ENCODE data around the gene CCDC40.
"Not testable (repeated sequence)": the region's sequence is repeated elsewhere in the genome, so short reads cannot be mapped to it uniquely, and the experiment has no call there.

Gene CCDC40

DNA sequence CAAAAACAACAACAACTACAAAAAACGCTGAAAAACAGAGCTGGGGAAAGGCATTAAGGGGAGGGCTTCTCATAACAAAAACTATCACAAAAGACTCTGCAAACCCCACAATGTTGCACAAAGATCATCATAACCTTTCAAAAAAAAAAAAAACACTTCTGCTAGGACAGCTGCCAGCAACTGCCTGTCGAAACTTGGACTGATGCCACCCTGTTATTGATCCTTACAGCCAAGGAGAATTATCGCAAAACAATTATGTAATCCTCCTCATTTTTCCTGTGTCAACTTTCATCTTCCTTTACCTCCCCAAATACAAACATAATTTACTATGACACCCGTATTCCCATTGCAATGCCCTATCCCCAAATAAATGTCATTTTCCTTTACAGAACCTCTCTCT is 9.3 kb downstream of the CCDC40 start:
- DNase-seq (ENCODE audit: low read depth in 3 of 3, low spot score in 1 of 3), result no peak

DNA sequence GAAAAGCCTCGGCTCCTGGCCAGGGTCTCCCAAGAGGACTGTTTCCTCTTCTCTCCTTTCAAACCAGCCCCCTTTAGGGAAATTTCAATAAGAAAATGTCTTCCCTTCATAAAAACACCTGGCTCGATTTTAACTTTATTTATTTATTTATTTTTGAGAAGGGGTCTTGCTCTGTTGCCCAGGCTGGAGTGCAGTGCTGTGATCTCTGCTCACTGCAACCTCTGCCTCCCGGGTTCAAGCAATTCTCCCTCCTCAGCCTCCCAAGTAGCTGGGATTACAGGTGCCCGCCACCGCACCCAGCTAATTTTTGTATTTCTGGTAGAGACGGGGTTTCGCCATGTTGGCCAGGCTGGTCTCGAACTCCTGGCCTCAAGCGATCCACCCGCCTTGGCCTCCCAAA is 10.3 kb downstream of the CCDC40 start:
- DNase-seq (ENCODE audit: low read depth in 3 of 3, low spot score in 1 of 3), result not testable (repeated sequence)

DNA sequence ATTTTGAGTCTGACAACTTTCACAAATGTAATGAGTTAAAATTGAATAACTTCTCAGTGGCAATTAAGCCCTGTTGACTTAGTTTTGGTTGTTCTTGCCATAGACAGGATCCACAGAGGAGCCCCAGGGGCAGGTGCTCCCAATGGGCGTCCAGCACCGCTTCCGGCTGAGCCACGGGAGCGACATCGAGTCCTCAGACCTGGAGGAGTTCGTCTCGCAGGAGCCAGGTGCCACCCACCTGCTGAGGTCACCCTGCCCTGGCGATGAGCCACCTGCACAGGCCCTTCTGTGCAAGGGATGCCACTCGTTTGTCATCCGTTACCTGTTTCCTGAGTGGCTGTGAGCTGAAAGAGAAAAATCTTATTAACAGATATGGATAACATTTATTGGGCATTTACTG is 10.7 kb downstream of the CCDC40 start:
- DNase-seq (ENCODE audit: low read depth in 3 of 3, low spot score in 1 of 3), result no peak

DNA sequence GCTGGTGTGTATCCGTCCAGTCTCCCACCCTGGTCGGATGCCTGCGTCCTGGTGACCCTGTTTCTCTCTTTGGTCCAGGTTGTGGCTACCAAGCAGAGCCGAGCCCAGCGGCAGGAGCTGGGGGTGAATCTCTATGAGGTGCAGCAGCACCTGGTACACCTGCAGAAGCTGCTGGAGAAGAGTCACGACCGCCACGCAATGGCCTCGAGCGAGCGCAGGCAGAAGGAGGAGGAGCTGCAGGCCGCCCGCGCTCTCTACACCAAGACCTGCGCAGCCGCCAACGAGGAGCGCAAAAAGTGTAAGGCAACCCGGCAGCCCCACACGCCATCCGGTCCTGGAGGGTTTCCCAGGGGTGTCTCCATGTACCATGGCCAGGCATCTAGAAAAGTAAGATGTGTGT is 13.5 kb downstream of the CCDC40 start:
- DNase-seq (ENCODE audit: low read depth in 3 of 3, low spot score in 1 of 3), result no peak

DNA sequence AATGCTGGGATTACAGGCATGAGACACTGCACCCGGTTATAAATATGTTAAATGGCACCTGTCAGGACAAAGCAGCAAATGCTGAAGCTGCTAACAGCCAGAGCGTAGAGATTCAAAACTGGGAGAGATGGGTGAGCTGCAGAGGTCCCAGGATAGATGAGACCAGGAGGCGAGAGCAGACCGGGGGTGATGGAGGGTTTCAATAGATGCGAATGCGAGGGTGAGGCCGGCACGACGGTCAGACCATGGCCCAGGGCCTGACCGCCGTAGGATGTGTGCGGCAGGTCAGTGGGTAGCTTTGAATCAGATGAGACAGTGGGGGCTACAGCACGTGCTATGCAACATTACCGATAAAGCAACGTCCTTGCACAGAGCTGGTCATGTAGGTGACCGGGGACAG is 14.3 kb downstream of the CCDC40 start:
- DNase-seq (ENCODE audit: low read depth in 3 of 3, low spot score in 1 of 3), result no peak

DNA sequence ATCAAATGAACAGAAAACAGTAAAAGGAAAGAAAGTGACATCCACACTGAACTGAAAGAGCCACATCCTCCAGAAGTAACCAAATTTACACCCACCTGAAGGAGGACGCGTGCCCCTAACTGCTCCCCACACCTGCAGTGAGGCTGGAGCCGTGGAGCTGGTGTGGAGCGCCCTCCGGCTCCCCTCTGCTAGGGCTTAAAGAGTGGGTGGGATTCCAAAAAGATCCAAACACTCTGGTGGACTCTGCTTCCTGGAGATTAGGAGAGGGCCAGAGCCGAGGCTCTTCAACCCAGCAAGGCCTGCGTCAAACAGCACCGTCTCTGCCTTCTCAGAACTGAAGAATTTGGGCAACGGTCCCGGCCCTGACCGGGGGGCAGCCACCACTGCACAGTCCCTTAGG is 15.2 kb downstream of the CCDC40 start:
- DNase-seq (ENCODE audit: low read depth in 3 of 3, low spot score in 1 of 3), result no peak

DNA sequence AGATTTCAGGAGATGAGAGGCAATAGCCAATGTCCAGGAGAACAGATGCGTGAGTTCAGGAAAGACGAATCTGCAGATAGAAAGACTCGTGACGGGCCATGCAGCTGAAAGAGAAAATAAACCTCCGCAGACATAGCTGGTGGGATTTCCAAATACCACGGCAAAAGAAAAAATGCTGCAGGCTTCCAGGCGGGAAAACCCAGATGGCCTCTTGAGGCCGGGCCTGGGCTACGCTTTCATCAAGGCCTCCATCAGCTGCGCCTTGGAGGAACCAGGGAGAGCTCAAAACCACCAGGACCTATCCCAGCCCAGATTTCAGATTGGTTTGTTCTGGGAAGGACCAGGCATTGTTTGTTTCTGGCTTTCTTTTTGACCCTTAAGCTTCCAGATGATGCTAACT is 16.7 kb downstream of the CCDC40 start:
- DNase-seq (ENCODE audit: low read depth in 3 of 3, low spot score in 1 of 3), result no peak

DNA sequence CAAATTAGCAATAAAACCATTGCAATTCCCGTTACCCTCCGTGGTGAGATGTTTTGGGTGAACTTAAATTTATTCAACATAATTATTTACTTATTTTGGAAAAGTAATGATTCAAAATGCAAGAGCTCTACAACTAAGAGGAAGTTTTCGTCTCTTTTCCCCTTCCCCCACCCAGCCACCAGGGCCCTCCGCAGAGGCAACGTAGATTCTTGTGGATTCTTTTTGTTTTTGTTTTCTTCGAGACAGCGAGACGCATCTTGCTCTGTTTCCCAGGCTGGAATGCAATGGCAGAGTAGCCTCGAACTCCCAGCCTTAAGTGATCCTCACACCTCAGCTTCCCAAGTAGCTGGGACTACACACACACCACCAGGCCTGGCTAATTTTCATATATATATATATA is 19.2 kb downstream of the CCDC40 start:
- no peak for DNase-seq (ENCODE audit: low read depth in 3 of 3, low spot score in 1 of 3)

DNA sequence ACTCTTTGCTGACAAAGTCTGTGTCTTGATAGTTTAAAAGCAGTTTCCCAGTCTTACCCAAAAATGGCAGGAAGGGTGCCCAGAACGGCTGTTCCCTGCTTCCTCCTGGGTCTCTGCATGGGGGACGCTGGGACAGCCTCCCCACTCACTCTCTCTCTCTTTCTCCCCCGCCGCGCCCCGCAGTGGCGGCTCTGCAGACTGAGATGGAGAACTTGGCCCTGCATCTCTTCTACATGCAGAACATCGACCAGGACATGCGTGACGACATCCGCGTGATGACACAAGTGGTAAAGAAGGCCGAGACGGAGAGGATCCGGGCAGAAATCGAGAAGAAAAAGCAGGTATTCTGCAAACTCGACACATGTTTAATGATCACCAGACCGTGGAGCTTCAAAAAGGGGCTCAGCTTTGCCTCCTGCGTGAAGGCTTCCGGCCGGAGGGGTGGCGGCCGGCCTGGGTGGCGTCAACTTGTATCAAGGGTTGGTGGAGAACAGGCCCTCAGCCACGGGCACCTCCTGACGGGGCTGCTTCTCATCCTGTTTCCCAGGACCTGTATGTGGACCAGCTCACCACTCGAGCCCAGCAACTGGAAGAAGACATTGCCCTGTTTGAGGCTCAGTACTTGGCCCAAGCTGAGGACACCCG is 22.0 kb downstream of the CCDC40 start:
- DNase-seq (ENCODE audit: low read depth in 3 of 3, low spot score in 1 of 3), result no peak

DNA sequence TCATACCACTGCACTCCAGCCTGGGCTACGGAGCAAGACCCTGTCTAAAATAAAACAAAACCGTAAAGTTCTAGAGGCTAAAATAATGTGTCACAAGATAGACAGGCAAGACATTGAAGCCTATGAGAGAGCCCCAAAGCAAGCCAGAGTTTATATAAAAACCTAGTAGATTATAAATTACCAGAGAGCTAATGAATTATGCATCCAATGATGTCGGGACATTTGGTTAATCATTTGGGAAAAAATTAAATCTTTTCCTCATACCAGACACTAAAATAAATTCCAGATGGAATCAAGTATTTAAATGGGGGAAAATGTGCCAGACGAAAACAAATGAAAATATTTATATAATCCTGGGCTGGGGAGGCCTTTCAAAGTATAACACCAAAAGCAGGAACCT is 24.2 kb downstream of the CCDC40 start:
- no peak for DNase-seq (ENCODE audit: low read depth in 3 of 3, low spot score in 1 of 3)

DNA sequence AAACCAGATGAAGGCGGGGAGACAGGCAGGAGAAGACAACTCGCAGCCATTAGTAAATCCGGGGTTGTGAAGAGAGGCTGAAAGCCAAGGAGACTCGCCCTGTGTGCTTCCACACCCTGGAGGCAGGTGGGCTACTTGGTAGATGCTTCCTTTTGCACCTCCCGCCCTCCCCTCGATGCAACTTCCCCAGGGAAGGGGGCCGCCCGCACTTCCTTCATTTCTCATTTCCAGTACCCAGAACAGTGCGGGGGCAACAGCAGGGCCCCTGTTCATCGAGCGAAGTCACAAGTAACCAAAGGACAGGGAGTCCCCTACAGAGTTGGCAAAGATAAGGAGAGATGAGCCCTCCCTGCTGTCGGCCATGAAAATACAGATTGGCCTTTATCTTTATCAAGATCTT is 25.0 kb downstream of the CCDC40 start:
- DNase-seq (ENCODE audit: low read depth in 3 of 3, low spot score in 1 of 3), result no peak

DNA sequence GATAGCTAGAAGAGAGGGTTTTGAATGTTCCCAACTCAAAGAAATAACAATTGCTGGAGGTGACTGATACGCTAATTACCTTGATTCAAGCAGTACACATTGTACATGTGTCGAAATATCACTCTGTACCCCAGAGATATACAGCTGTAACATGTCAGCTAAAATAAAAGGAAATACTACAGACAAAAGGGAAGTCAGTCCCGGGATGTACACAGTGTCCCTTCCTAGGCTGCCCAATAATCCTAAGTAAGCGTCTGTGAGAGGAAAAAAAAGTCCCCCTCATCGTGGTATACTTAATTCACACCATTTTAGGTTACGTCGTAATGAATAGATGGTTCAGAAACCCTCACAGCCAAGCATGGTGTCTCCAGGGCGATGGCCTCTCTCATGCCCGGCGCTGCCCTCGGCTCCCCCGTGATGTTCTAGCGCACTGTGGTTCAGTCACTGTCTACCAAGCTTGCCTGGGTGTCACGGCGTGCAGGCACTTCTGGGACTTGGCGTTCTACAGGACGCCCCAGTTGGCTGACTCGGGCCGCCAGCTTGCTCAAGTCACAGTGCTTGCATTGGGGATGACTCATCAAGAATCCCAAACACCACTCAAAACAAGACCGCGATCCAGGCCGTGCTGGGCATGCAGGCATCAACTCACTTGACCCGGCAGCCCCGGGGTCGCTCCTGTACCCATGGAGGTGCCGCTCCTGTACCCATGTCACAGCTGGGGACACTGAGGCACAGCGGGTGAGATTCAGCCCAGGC is 27.6 kb downstream of the CCDC40 start:
- DNase-seq (ENCODE audit: low read depth in 3 of 3, low spot score in 1 of 3), result no peak

DNA sequence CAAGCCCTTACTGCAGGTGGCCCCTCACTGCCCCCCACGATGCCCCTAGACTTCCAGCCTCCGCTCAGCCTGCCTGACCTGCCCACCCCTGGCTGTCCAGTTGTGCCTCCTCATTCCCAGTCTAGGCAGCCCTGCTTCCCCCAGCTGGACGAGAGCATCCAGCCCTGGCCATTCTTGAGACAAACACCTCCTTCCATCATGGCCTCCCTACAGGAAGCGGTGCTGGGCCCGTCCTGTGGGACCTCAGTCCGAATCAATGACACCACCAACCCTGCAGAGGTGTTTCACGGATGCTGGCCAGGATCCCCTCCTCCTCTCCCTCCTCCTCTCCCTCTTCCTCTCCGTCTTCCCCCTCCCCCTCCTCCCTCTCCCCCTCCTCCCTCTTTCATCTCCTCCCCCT is 28.3 kb downstream of the CCDC40 start:
- no peak for DNase-seq (ENCODE audit: low read depth in 3 of 3, low spot score in 1 of 3)

DNA sequence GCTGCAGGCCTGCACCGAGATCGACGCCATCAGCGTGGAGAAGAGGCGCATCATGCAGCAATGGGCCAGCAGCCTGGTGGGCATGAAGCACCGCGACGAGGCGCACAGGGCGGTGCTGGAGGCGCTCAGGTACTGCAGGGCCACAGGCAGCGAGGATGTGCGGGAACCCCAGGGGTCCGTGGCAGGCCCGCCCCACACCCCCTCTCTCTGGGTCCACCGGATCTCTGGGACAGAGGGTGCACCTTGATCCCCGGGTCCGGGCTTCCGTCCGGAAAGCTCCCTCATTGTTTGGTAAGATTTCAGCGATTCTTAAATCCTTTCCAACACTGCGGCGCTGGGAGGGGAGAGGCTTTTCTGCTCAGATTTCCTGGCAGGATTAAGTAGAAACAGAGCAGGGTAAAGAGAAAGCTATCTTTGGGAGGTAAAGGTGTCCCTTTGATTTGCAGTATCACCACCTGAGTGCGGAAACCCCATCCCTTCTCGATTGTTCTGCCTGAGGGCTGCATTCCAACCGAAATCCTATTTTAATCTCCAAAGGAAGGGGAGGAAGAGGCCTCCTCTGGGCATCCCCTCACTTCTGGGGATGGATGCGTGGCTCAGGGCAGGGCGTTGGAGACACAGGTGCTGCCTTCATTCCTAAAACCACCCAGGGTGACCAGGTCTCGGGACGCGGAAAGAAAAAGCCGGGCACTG is 29.2 kb downstream of the CCDC40 start:
- no peak for DNase-seq (ENCODE audit: low read depth in 3 of 3, low spot score in 1 of 3)

DNA sequence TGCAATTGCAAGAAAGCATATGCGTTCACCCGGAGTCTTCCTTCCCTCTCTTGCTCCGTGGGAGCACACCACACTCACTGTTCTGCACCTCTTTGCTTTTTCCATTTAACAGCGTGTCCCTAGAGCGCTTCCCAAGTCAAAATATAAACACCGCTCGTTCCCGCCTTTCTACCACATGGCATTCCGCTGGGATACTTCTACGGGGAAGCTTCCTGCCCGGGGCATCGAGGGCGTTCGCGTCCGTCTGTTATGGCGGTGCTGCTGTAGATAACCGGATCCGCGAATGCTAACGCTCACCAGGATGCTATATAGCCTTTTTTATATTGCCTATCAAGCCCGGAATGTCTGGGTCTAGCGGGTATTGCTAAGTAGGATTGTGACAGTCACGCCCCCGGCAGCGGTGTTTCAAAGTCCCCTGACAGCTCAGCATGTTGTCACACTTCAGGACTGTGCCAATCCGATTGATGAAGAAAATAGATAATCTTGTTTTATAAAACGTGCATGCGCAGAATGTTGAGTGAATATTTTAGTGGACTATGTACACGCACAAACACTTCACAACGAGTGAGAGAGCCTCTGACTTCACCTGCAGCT is 31.0 kb downstream of the CCDC40 start:
- no peak for DNase-seq (ENCODE audit: low read depth in 3 of 3, low spot score in 1 of 3)

DNA sequence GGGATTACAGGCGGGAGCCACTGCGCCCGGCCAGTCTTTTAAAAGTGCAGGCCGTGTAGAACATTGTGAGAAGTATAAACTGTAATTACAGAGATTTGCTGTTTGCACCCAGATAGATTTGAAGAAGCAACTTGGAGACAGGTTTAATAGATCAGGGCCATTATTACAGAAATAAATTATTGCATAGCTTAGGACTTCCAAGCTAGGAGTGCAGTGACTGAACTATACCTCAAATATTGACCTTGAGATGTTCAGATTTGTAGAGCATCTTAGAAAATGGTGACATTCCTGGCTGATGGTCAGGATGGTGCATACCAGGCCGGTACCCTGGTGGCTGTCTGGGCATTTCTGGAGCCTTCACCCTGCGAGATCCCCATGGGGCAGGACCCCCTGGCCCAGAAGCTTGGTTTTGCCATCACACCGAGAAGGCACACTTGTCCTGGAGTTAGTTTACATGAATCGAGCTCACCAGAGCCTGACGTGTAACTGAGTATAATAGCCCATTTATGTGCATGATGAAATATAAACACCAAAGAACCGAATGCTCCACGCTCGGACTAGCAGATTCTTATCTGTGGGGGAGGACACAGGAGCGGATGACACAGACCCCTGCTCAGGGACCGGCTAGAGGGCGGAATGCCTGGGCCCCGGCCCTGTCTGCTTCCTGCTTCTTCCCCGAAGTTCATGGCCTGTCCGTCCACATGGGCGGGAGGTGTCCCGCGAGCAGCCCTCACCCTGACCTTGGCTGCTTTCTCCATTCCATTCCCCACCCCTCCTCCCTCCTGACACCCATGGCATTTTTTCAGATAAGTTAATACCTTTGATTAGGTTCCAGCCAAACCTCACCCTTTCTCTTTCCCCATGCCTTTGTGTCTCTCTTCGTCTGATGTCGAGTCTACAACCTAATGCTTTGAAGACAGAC is 32.1 kb downstream of the CCDC40 start:
- no peak for DNase-seq (ENCODE audit: low read depth in 3 of 3, low spot score in 1 of 3)

DNA sequence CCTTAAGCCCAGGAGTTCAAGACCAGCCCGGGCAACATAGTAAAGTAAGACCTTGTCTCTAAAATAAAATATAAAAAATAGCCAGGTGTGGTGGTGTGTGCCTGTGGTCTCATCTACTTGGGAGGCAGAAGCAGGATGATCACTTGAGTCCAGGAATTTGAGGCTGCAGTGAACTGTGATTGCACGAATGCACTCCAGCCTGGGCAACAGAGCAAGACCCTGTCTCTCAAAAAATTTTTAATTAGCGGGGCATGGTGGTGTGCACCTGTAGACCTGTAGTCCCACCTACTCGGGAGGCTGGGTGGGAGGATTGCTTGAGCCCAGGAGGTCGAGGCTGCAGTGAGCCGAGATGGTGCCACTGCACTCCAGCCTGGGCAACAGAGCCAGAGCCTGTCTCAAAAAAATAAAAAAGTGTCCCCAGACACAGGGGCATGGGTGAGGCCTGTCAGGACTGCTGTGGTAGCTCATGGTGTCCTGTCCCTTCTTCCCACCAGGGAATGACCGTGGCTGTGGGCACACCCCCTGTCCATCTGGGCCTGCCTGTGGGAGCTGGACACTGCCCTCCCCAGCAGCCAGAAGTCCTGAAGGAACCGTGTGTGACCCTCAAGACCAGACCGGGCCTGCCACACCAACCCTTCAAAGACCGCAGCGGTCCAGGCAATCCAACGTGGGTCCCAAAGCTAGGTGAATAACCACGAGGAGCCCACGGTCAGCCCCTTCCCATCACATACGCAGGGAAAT is 34.1 kb downstream of the CCDC40 start:
- no peak for DNase-seq (ENCODE audit: low read depth in 3 of 3, low spot score in 1 of 3)

DNA sequence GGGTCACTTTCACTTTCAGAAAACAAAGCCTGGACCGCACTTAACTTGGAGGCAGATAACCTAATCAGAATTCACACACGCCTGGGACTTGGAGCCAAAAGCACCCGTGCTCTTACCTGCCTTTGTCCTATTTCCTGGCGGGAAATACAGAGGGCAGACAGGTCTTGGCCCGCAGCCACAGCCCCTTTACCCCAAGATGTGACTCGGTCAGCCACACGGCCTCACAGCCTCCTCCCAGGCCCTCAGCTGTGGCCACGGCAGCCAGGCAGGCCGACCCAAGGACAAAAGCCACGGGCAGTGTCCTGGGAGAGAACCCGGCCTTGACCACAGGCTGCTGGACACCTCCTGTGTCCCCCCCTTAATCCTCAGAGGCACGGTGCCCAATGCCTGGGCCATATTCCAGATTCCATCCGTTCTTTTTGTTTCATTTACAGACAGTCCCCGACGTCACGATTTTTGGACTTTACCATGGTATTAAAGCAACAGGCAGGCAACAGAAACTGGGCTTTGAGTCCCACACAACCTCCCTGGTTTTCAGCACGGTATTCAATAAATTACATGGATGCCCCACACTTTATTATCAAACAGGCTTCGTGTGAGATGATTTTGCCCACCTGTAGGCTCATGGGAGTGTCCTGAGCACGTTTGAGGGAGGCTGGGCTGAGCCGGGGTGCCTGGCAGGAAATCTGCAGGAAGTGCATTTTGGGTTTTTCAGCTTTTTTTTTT is 34.8 kb downstream of the CCDC40 start:
- no peak for DNase-seq (ENCODE audit: low read depth in 3 of 3, low spot score in 1 of 3)

DNA sequence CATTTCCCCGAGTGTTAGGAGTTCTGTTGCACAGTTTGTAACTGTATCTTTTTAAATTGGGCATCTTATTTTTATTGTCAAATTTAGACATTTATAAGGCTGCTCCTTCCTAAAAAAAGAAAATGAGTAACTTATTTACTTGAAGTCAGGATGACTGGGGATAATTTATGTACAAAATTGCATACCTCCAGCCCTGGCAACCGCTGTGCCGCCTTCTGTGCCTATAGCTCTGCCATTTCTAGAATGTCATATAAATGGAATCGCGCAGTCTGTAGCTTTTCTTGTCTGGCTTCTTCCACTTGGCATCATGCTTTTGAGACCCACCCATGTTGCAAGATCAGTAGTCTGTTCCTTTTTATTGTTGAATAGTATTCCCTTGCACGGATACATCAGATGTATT is 36.0 kb downstream of the CCDC40 start:
- DNase-seq (ENCODE audit: low read depth in 3 of 3, low spot score in 1 of 3), result no peak

DNA sequence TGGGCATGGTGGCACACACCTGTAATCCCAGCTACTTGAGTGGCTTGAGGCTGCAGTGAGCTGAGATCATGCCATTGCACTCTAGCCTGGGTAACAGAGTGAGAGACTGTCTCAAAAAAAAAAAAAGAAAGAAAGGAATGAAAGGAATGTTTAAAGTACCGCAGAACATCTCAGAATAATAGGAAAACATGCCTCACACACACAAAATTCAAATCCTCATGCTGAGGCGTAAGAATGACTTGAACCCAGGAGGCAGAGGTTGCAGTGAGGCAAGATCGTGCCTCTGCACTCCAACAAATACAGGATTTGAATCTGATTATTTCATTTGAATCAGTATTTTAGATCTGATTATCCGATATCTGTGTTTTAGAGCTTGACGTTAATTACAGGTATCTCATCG is 43.6 kb downstream of the CCDC40 start:
- DNase-seq (ENCODE audit: low read depth in 3 of 3, low spot score in 1 of 3), result no peak
